ENCODE data around the gene MVD.

MVD gene

DNA sequence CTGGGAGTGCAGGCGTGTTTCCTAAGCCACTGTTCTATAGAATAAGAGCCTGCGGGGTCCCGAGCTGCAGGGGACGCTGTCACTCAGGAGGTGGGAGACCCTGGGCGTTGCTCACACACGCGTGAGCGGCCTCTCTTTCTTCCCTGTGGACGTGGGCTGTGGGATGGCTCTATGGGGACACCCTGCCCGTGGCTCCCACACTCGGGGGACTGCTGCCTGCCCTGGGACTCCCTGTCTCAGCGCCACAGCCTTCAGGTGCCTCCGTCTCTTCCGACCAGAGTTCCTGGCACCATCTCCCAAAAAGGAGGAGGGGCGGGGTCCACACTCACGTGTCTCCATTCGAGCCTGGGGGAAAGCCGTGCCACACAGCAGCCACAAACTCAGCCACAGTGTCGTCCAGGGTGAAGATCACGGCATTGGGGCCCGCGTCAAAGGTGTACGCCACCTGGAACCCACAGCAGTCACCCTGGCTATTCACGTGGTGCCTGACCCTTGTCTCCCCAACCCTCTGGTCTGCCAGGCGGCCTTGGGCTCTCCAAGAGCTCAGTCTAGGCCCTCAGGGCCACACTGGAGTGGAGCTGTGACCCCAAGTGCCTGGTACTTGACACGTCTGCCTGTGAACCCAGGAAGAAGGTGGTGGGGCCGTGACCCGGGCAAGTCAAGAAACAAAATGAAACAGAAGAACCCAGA lies 8.4 kb downstream of the MVD start:
- DNase-seq: no peak

DNA sequence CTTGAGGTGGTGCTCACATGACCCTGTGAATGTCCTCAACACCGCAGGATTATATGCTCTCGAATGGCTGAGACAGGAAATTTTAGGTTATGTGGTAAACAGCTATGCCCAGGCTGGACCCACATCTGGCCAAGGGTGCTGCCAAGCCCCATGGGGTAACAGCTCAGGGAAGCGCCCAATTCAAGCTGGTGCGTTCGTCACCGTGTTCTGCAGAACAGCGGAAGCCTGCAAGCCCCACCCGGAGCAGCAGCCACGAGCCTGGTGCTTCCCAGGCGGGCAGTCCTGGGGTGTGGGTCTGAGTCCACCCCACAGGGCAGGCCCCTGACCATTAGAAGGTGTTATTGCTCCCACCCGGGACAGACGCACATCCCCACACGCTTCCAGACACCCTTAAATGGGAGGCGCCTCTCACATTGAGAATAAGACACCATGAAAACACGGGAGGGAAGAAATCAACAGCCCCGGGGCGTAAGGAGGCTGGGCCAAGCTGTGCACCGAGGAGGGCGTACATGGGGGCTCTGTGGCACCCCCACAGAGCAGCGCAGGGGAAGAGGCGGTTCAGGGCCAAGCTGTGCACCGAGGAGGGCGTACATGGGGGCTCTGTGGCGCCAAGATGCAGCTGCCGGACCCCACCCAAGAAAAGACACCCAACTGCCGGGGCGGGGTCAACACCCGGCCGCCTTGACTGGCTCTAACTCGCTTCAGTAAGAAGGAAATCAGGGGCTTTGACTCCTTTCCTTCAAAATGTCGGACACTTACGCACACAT lies 9.1 kb downstream of the MVD start:
- DNase-seq: no peak

DNA sequence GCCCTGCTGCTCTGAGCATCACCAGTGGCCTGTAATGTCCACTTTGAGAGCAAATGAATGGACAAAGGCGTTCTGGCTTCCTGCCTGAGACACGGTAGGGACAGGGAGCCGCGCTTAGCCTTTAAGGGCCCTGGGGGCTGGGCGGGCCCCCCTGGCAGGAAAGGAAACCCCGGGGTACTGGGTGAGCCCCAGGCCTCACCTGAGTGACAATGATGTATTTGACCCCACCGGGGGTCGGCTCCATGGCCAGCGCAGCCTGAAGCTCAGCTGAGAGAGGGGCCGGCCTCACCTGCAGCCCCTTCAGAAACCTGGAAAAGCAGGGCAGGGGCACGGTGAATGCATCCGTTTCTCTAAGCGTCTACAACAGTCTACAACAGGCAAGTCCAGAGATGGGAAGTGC lies 9.8 kb downstream of the MVD start:
- no peak for DNase-seq

DNA sequence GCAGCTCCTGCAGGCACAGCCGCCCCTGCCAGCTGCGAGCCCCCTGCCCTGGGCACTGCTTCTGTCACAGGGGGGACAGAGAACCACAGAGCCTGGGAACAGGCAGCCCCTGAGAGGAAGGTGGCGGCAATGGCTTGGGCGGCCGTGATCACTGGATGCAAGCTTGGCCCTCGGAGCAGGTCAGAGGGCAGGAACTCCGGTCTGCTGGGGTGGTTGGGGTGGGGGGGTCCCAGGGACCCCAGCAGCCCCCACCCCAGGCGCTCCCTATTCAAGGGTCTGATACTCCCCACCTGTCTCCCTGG lies 10.2 kb downstream of the MVD start:
- DNase-seq: no peak

DNA sequence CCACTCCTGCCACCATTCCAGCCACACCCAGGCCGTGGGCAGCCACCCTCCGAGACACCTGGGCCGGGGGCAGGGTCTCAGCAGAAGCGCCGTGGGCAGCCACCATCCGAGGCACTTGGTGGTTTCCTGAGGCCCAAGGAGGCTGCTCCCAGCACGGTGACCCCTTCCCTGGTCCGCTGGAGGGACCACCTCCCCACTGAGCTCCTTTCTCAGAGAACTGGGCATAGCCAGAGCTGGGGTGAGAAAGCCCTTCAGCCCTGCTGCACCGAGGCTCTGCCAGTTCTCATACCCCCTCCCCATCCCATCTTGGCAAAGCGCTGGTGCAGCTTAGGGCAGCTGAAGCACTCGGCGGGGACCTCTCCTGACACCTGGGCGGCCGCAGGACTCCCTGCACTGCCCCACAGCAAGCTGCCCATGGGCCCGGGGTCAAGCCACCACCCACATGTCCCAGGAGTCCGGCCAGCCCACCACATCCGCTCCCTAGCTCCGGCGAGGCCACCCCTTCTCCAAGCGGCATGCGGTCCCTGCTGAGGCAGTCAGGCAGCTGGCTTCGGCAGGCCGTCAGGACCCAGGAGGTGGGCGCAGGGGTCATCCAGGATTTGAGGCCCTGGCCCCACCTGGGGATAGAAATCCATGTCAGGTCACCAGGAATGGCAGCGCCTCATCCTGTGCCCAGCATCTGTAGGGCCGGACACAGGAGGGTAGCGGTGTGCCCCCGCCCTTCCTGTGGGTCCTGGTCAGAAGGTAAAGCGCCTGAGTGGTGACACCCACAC lies 10.7 kb downstream of the MVD start:
- no peak for DNase-seq

DNA sequence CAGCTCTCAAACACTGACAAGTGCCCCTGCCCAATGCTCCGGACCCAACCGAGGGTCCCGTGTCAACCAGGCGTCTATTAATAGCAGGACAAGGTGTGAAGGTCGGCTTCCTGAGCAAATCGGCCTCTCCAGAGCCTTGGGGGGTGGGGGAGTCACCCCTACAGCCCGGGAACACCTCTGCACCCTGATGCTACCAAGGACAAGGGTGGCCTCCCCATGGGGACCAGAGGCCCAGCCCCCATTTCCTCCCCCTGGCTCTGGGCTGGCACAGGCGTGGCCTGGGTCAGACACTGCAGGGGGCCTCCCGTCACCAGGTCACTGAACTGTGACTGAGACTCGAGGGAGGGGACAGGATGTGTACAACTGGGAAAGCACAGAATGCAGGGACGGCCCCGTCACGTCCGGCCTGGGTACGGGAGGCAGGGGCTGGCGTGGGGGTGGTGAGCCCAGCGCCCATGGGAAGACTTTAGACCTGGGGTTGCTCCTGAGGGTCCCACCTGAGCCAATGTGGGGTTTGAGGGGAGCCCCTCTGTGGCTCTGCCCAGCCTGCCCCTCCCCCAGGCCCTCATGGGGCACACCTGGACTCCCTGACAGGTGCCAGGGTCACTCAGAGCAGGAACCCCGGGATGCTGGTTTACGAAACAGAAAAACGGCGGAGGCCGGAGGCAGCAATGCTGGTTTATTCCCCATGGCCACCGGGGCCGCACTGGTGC lies 11.5 kb downstream of the MVD start:
- DNase-seq: peak in 1 of 2 experiments; percentile 27

DNA sequence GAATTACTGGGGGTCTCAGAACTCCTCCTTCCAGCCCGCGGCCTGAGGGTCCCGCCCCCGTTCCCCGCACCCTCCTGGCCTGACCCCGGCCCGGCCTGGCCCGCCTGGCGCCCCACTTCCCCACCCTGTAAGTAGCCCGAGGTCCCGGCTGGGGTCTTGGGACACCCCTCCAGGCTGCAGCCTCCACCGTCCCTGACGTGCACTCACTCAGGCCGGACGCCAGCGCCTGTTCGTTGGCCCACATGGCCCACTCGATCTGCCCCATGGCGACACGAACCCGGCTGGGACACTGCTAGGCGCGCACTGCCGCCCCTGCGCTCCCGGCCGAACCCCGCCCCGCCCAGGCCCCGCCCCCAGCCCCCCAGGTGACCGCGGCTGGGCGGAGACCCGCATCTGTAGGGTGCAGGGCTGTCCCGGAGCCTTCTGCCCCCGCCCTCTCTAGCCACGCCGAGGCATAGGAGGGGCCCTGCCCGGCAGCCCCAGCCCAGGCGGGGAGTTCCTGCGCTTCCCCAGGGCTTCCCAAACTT lies 12.1 kb downstream of the MVD start, which contains the start of gene CYBA:
CYBA (minus strand) TSS at position 305 of the 527 bp plus-strand sequence; CDS start at position 265, 40 bp downstream.
- peak; percentile 77 to 80 for DNase-seq

DNA sequence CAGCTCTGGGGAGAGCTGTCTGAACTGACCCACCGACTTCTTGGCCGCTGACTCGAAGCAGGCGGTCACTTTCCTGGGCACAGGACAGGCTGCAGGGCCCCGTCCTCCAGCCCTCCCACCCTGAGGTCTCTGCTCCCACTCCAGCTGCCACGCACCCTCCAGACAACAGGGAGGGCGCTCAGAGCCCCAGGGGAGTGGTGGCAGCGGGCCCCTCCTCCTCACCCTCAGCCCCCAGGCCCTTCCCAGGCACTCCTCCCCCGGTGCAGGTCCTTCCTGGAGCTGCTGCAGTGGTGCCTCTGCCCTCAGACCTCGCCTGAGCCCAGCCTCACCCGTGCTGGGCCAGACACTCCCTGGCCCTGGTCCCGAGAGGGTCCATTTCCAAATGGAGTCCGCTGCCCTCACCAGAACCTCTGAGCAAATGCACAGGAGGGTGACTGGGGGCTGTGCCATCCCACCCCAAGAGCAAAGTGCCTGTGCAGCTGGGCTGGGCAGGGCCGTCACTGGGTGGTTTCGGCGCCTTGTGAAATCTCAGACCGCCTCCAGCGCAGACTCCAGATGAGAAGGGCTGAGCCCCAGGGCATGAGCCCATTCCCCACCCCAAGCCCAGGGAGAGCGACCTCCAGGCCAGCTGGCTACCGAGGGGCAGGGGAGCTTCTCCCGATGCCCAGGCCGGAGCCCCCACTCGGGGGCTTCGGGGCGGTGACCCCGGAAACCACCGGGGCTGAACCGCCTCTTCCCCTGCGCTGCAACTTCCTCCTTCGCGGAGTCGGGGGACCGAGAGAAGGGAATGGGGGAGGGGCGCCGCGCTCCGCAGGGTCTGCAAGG lies 12.8 kb downstream of the MVD start:
- peak; percentile 54 to 56 for DNase-seq

DNA sequence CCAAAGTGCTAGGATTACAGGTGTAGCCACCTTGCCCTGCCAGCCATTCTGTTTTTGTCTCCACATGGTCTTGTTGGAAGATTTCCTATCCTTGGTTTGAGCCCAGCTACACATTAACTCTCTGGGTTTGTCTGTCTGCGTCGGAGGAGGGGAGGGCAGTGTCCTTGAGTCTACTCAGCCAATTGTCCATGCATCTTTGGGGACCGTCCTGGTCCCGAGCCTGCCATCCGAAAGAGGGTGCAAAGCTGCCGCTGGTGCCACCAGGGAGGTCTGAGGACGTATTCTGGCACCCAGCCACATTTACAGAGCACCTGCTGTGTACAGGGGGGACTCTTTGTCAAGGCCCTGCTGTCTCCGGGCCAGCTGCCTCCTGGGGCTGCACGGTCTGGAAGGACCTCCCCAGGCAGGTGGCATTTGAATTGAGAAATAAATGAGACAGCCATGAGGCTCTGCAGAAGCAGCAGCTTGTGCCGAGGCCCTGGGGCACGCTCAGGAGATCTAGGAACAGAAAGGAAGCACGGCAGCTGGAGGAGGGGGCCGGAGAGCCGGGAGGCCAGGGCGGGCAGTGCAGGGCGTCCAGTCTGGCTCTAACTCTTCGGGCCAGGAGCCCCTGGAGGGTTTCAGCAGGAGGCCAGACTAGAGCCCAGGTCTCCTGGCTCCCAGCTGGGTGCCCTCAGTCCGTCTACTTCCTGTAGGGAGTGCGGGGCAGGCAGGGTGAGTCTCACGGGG lies 13.5 kb downstream of the MVD start:
- no peak for DNase-seq

DNA sequence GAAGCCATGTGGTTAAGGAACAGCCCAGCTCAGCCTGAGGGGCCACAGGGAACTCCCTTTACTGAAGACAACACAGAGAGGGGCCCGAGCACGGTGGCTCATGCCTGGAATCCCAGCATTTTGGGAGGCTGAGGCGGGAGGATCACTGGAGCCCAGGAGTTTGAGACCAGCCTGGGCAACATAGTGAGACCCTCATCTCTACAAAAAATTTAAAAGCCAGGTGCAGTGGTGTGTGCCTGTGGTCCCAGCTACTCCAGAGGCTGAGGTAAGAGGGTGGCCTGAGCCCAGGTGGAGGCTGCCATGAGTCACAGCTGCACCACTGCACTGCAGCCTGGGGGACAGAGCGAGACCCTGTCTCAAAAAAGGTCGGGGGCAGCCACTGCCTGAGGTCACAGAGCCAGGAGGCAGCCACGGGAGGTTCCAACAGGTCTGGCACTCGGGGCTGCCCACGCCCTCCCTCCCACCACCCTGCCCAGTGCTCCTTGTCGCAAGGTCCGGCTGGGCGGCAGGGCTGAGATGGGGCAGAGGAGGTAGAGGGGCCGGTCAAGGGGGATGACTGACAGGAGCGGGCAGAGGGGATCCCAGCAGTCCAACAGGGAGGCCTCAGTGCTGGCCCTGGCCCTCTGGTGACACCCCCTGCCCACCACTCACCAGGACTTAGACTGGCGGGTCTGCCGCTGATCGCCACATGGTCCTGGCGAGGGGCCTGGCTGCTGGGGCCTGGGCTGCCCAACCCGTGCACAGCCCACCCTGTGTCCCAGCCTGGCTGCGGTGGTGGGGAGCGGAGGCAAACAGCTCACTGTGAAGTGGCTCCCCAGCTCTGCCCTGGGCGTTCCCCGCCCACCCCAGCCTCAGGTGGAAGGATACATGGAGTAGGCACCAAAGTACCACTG lies 15.5 kb downstream of the MVD start:
- DNase-seq: no peak

DNA sequence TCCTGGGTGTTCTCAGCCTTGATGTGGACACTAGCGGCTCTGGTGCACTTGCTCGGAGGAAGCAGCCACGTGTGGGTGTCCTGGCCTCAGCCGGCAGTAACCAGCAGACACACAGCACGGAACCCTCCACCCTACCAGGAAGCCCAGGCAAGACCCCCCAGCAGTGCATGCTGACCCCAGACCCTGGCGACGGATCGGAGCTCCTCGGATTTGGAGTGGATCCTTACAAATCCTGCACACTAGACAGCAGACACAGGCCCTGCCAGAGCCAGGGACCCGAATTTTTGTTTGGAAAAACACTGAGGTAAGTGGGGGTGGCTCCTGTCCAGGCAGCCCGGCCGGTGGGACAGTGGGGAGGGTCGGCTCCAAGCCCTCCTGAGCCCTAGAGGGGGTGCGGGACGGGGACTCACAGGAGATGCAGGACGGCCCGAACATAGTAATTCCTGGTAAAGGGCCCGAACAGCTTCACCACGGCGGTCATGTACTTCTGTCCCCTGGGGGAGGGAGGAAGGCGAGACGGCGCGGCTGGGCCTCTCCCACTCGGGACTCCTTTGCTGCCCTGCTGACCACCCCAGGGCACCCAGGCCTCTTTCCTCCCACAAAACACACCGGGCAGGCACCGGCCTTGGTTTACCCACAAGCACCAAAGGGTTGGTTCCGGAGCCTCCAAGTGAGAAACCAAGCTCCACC lies 16.4 kb downstream of the MVD start:
- no peak for DNase-seq

DNA sequence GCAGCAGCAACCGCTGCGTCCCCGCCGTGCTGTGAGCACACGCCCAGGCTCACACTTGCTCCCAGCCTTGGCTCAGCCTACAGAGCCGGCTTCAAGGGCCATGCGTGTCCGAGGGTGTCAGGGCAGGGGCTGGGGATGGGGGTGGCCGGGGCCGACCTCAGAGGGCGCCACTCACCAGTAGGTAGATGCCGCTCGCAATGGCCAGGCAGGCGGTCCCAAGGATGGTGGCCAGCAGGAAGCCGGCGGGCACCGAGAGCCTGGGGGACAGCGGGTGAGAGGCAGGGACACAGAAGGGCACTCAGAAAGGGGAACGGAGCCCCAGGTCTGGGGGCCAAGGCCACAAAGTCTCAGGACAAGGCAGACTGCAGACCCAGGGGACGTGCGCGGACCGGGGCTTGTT lies 16.9 kb downstream of the MVD start:
- no peak for DNase-seq

DNA sequence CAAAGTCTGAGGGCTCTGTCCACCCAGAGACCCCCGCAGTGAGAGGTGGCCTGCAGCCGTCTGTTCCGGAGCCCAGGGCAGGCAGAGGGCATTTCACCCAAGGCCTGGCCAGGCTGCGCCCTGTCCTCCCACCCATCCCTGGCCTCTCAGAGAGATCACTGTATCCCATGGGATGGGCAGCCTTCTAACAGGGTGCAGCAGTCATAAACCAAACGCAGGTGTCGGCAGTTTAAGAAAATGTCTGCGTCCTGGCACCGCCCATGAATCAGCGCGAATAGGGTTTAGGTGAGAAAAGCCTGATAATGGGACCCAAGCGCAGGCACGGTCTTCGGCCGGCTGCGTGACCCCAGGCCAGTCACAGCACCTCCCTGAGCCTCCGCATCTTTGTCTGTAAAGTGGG lies 17.4 kb downstream of the MVD start:
- no peak for DNase-seq

DNA sequence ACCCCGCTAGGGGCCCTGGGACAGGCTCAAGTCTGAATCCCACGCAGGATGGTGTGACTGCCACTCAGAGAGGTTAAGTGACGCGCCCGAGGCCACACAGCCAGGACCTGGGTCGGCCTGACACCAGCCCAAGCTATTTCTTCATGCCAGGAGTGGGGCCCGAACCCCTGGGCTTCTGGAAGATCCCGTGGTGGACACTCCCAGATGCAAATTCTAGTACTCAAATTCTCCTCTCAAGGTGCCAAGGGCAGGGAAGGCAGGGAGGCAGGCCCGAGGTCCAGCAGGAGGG lies 19.3 kb downstream of the MVD start:
- no peak for DNase-seq

DNA sequence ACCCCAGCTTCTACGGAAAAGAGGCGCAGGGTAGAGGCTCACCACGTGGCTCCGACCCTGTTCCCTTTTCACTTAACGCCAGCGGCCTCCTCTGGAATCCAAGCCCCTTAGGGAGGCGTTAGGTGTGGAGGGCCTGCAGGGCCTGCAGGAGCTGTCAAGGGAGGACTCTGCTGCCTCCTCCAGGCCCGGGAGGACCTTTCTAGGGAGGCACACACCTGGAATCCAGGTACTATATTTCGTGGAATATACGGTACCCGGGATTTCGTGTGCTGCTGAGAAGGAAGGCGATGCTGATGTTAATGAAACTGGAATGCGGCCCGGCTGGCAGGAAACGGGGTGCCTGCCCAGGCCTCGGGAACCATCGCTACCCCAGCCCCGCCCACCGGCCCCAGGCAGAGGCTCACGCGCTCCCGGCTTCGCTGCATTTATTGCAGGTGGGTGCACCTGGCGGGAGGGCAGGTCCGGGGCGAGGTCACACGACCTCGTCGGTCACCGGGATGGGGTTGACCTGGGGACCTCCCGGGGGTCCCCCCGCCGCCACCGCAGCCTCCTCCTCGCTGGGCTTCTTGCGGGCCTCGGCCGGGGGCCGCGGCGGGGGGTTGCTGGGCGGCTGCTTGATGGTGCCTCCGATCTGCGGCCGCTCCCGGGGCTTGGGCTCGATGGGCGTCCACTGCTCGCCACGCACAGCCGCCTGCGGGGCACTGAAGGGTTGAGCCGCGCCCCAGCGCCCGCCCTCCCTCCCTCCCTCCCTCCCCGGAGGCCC lies 19.8 kb downstream of the MVD start:
- no peak for DNase-seq

DNA sequence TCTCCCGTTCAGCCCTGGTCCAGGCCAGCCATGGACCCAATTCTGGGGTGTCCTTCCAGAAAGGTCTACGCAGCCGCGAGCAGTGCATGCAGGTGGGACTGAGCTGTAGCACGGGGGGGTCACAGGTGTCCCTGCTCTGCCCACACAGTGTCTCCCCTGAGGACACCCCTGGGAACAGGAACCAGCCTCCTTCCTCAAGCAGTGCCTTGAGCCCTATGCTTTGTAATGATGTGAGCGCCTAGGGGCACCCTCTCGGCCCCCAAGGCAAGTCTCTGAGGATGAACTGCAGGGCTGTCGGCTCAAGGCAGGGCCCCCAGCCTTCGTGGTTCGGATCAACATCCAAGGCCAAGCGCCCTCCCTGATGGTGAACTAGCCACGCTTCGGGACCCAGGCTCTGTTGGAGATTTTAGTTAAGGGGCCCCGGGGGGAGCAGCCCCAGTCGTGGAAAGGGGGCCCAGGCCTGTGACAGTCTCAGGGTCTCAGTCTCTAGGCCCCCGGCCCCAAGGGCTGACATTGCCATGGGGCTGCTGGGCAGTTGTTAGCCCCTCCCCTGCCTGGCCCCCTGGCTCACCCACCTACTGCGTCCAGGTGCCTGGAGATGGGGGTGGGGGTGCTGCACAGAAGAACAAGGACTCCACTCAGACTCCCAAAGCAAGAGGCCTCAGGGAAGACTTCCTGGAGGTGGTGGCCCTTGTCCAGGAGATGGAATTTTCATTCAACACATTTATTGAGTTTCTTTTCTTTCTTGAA lies 22.2 kb downstream of the MVD start:
- DNase-seq: no peak

DNA sequence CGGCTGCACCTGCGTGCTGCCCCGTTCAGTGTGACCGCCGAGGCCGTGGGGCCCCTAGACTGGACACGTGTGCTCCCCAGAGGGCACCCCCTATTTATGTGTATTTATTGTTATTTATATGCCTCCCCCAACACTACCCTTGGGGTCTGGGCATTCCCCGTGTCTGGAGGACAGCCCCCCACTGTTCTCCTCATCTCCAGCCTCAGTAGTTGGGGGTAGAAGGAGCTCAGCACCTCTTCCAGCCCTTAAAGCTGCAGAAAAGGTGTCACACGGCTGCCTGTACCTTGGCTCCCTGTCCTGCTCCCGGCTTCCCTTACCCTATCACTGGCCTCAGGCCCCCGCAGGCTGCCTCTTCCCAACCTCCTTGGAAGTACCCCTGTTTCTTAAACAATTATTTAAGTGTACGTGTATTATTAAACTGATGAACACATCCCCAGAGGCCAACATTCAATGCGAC lies 22.8 kb downstream of the MVD start:
- peak in 1 of 2 experiments; percentile 23 for DNase-seq
